22Rv1 (cell line): ENCODE results near the gene TSPAN33.

Experiments
- ZFX ChIP-seq: fragments of 450-650 bp; IDR thresholded peaks from 2 replicates; pipeline ENCODE4 v1.6.1; 2017; ENCODE audit warnings: antibody characterized with exemption, borderline replicate concordance
- TF ChIP-seq, protein P1 (sequence below): fragments of 450-650 bp; IDR thresholded peaks from 2 replicates; pipeline ENCODE4 v1.5.1; 2017; ENCODE audit warnings: mild to moderate bottlenecking

DNA sequence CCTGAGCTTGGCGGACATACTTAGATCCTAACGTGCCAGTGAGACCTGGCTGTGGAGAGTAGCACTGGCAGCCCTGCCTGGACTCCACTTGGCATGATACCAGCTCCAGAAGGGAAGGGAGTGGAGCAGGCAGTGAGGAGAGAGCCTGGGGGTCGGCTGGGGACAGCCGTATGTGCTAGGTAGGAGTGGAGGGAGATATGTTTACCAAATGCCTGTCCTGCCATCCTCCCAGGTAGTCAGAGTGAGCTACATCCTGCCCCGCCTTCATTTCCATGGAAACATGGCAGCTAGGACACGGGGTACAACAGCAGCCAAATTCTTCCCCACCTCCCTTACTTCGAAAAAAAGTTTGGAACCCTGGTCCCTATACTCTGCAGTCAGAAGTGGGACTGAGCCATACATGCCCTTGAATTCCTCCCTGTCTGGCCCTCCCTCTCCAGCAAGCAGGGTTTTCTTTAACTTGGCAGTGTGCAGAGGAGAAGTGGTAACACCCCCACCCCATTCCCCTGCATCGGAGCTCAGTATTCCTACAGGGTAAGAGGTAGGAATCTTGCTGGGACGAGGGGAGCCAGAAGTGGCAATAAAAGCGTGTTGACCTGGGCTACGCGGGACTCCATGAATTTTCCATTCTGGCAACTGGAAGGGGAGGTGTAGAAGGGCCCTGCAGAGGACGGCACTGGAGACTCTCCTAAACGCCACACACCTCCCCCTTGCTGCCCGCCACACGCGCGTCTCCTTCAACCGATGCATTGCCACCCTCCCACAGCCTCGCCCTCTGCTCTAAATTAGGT is 23.9 kb downstream of the TSPAN33 start:
- TF ChIP-seq, protein P1, sequence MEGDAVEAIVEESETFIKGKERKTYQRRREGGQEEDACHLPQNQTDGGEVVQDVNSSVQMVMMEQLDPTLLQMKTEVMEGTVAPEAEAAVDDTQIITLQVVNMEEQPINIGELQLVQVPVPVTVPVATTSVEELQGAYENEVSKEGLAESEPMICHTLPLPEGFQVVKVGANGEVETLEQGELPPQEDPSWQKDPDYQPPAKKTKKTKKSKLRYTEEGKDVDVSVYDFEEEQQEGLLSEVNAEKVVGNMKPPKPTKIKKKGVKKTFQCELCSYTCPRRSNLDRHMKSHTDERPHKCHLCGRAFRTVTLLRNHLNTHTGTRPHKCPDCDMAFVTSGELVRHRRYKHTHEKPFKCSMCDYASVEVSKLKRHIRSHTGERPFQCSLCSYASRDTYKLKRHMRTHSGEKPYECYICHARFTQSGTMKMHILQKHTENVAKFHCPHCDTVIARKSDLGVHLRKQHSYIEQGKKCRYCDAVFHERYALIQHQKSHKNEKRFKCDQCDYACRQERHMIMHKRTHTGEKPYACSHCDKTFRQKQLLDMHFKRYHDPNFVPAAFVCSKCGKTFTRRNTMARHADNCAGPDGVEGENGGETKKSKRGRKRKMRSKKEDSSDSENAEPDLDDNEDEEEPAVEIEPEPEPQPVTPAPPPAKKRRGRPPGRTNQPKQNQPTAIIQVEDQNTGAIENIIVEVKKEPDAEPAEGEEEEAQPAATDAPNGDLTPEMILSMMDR = no peak
- TF ChIP-seq ZFX = no peak
